Activated CD4-positive, alpha-beta T cell treated with anti-CD3 and anti-CD28 coated beads, Interleukin-2, Interleukin-6, amounts not matched to agents 100 ng/mL and 50 ng/mL, durations not matched to agents 16 hours and 8 hours (primary cell): ENCODE measurements around the gene ZNF136.

Experiments
- DNase-seq: peaks from one replicate; pipeline ENCODE4 v3.0.0-alpha.2; 2020

The ZNF136 gene

GRCh38 chr19:12194827-12195731 is 32.2 kb downstream of the ZNF136 start:
- DNase-seq = peak; percentile 17

DNA sequence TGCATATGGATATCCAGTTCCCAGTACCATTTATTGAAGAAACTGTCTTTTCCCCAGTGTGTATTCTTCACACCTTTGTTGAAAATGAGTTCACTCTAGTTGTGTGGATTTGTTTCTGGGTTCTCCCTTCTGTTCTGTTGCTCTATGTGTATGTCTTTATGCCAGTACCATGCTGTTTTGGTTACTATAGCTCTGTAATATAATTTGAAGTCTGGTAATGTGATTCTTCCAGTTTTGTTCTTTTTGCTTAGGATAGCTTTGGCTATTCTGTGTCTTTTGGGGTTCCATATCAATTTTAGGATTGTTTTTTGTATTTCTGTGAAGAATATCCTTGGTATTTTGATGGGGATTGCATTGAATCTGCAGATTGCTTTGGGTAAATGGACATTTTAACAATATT is 35.2 kb downstream of the ZNF136 start:
- no peak for DNase-seq

DNA sequence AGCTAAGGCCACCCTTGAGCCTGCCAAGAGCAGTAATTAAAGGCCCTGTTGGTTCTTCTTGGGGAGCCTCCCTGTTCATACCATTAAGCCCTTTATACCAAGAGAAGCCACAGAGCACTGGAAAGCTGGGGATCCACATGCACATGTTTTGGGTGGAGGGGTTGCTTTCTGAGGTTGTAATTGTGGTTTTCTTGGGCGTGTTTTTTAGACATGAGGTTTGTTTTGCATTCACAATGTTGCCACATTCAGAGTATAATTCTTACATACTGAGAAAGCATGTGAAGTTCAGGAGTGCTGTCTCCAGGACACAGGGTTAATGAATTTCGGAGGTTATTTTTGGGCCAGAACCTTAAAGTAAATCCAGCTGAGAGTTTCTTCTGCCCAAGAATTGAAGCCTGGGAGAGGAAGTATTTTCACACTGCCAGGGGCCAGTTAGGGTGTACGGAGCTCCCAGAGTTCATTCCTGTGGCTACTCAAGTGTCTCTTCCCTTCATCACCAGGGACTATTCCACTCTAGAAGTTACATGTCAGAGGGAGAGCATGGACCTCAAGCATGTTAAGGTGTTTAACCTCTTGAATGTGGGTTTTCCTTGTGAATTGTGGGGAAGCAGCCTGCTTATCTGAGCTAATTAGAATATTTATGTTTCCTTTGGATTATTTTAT is 37.0 kb downstream of the ZNF136 start:
- DNase-seq = no peak

DNA sequence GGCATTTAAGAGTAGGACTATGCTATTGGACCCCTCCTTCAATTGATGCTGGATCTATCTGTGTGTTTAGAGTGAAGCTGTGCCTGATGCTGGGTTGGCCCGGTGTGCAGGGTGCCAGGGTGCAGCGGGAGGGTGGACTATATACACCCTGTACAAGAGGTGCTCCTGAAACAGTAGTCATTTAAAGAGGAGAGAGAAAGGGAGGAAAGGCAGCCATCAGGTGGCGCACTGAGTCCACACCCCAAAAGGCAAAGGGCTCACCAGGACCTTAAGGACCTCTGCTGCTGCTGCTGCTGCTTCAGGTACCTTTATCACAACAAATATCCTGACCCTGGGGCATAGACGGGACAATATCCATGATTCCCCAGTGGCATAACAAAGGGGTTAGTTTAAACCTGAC is 39.4 kb downstream of the ZNF136 start:
- DNase-seq = peak; percentile 6

- DNase-seq = no peak
Measured at GRCh38 chr19:12205296-12205695, 42.4 kb downstream of the ZNF136 start.

GRCh38 chr19:12208221-12208620 is 45.3 kb downstream of the ZNF136 start:
- DNase-seq = no peak

GRCh38 chr19:12217332-12217731 is 54.4 kb downstream of the ZNF136 start:
- no peak for DNase-seq

DNA sequence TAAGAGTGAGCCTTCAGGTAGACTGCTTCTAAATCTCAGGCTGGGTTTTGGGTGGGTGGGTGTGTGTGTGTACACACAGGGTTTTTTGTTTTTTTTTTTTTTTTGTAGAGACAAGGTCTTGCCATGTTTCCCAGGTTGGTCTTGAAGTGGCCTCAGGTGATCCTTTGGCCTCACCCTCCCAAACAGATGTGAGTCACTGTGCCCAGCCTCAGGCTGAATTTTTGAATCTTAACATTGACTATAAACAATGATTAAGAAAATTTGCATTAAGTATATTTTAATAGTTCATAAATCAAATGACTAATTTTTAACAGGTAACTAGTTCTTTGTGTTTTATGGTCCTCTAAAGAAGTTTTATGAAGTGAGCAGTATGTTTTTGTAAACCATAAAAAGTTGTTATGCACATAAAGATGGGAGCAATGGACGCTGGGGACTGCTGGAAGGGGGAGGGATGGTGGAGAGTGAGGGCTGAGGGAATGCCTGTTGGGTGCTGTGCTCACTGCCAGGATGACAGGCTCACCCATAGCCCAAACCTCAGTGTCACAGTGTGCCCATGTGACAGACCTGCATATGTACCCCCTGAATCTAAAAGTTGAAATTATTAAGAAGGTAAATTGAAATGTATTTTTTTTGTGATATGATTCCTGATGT is 60.2 kb downstream of the ZNF136 start:
- DNase-seq = no peak

DNA sequence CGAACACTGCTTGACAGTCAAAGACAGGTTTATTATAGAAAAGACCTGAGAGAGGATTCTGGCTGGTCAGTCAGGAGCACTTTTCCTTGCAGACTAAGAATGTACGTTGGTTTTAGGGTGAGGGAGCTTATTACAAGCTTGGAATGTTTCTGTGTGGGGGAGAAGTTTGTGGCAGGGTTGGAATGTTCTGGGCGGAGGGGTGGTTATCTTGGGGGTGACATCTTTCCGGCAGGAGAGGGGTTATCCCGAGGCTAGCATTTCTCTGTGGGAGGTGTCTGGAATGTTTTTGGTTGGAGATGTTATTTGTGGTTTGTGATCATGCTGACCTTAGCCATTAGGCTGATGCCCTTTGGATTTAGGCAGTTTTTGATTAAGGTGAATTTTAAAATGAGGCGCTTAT is 61.8 kb downstream of the ZNF136 start:
- no peak for DNase-seq

DNA sequence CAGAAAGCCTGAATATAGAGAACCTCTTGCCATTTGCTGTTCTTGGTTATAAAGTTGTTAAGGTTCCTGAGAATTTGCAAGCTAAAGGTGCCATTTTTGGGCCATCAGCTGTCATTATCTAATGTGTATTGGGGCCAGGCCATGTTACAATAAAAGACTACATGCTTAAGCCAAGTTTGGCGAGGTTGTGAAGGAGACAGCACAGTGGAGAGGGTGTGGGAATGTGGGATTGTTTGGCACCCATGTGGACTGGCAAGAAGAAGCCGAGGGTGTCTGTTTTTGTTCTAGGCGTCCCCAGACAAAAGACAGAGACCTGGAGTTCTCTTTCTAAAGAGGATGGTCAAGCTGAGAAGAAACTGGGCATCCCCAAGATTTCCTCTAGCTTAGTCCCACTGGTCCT is 67.1 kb downstream of the ZNF136 start:
- DNase-seq = no peak

- no peak for DNase-seq
Measured at GRCh38 chr19:12230751-12231733, 68.1 kb downstream of the ZNF136 start.

- no peak for DNase-seq
Measured at GRCh38 chr19:12232961-12233360, 70.1 kb downstream of the ZNF136 start.

DNA sequence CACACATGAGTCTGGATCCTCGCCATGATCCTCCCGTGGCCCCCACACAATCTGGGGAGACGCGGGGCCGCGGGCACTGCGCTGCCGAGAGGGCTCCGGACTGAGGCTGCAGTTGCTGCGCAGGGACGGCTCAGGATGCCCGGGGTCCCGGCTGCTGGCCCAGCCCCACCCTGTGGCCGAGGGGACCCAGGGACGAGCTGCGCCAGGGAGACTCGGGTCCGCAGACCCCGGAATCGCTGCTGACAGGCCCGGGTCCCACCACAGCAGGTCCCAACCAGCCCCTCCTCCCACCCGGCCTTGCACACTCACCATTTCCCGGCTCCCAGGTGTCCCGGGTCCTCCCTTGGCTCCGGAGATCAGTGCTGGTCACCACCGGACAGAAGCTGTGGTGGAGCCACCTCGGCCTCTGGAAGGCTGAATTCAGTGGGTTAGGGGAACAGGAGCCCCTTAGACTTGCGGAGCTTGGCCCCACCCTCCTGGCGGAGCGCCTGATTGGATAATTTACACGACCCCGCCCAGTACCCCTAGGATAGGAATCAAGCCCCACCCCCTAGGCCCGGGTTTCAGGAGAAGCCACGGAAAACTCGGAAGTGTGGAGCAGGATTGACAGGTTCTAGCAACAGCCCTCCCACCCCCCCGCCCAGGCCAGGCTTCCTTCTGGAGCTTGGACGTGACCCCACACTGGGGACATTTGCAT is 74.4 kb downstream of the ZNF136 start:
- no peak for DNase-seq
